HepG2 (cell line): ENCODE measurements around the gene PSMB11. TPM values are rescaled to one million over a fixed set of nuclear protein-coding genes. Genes with fewer than 3 reads are reported as not detected.

Experiments
- ARHGAP35 ChIP-seq: sonication (generic); formaldehyde crosslinking; IDR thresholded peaks from 2 replicates; pipeline ENCODE4 v1.9.0; 2022; ENCODE audit warnings: mild to moderate bottlenecking, inconsistent platforms, moderate library complexity, missing genetic modification reagents, borderline replicate concordance
- ATRX ChIP-seq: sonication (generic); formaldehyde crosslinking; IDR thresholded peaks from 2 replicates; pipeline ENCODE4 v1.4.0; 2020; ENCODE audit warnings: missing genetic modification reagents, borderline replicate concordance
- IRF2 ChIP-seq: IDR thresholded peaks from 2 replicates; pipeline ENCODE4 v1.6.1; 2018; ENCODE audit warnings: missing genetic modification reagents, missing compliant biosample characterization
- KDM1A ChIP-seq: IDR thresholded peaks from 2 replicates; pipeline ENCODE4 v1.6.1; 2016; ENCODE audit warnings: missing compliant biosample characterization
- NPAS2 ChIP-seq: sonication (generic); formaldehyde crosslinking; IDR thresholded peaks from 2 replicates; pipeline ENCODE4 v1.8.0; 2022; ENCODE audit warnings: mild to moderate bottlenecking, missing genetic modification reagents, borderline replicate concordance
- TAF15 ChIP-seq: fragments of 200-400 bp; formaldehyde crosslinking; IDR thresholded peaks from one replicate; pipeline ENCODE4 v1.6.1; 2018; ENCODE audit warnings: mild to moderate bottlenecking, low read depth, low read length; ENCODE audit not compliant: poor library complexity, severe bottlenecking
- TP53 ChIP-seq: sonication (generic); formaldehyde crosslinking; conservative IDR thresholded peaks from 2 replicates; pipeline ENCODE4 v1.4.0; 2020; ENCODE audit warnings: missing genetic modification reagents
- ZBTB8A ChIP-seq: sonication (generic); formaldehyde crosslinking; IDR thresholded peaks from 2 replicates; pipeline ENCODE4 v1.4.0; 2020; ENCODE audit warnings: mild to moderate bottlenecking, low read depth, missing genetic modification reagents, borderline replicate concordance
- ZKSCAN5 ChIP-seq: sonication (generic); formaldehyde crosslinking; IDR thresholded peaks from 2 replicates; pipeline ENCODE4 v1.5.1; 2020; ENCODE audit warnings: mild to moderate bottlenecking, missing genetic modification reagents
- ZMYM3 ChIP-seq: sonication (generic); formaldehyde crosslinking; IDR thresholded peaks from 2 replicates; pipeline ENCODE4 v1.5.1; 2020; ENCODE audit warnings: mild to moderate bottlenecking, missing genetic modification reagents
- ZNF10 ChIP-seq: sonication (generic); formaldehyde crosslinking; IDR thresholded peaks from 2 replicates; pipeline ENCODE4 v1.4.0; 2020; ENCODE audit warnings: mild to moderate bottlenecking, low read depth, missing genetic modification reagents, borderline replicate concordance
- ZNF326 ChIP-seq: sonication (generic); formaldehyde crosslinking; IDR thresholded peaks from 2 replicates; pipeline ENCODE4 v1.4.0; 2020; ENCODE audit warnings: missing genetic modification reagents, borderline replicate concordance
- ZNF709 ChIP-seq: sonication (generic); formaldehyde crosslinking; IDR thresholded peaks from 2 replicates; pipeline ENCODE4 v1.5.0; 2020; ENCODE audit warnings: mild to moderate bottlenecking, missing genetic modification reagents
- polyA plus RNA-seq, 8 experiments: library from polyadenylated mRNA; depleted of rRNA in 3 of 8; stranded (reverse) in 7 of 8; unstranded in 1 of 8; fragments of >200 nt; fragmentation: Illumina TruSeq in 4 of 8; extraction: Trizol in 4 of 8; gene quantifications; 2 replicates each; pipeline versions ENCODE4 v1.2.1 to v1.2.3, GENCODE V29; 2011 to 2016; ENCODE audit warnings: low read depth in 4 of 8, missing spikeins in 1 of 8, mixed read lengths in 1 of 8; ENCODE audit not compliant: insufficient read depth in 1 of 8
- total RNA-seq, 5 experiments: library from RNA; depleted of rRNA; stranded (reverse); fragments of >200 nt; fragmentation: Illumina TruSeq; extraction: Trizol; gene quantifications; 2 replicates each; pipeline ENCODE4 v1.2.3, GENCODE V29; 2016; ENCODE audit warnings: low read depth in 1 of 5
- TF ChIP-seq, protein P1 (sequence below): sonication (generic); formaldehyde crosslinking; IDR thresholded peaks from 2 replicates; pipeline ENCODE4 v1.8.0; 2022; ENCODE audit warnings: mild to moderate bottlenecking, missing genetic modification reagents
- TF ChIP-seq, protein P2 (sequence below): sonication (generic); formaldehyde crosslinking; conservative IDR thresholded peaks from 2 replicates; pipeline ENCODE4 v1.4.0; 2020; ENCODE audit warnings: mild to moderate bottlenecking, missing genetic modification reagents, moderate library complexity
- TF ChIP-seq, protein P3 (sequence below): sonication (generic); formaldehyde crosslinking; IDR thresholded peaks from 2 replicates; pipeline ENCODE4 v1.4.0; 2020; ENCODE audit warnings: mild to moderate bottlenecking, missing genetic modification reagents
- TF ChIP-seq, protein P4 (sequence below): sonication (generic); formaldehyde crosslinking; IDR thresholded peaks from 2 replicates; pipeline ENCODE4 v1.5.0; 2020; ENCODE audit warnings: missing genetic modification reagents
- TF ChIP-seq, protein P5 (sequence below): sonication (generic); formaldehyde crosslinking; IDR thresholded peaks from 2 replicates; pipeline ENCODE4 v1.5.0; 2020; ENCODE audit warnings: mild to moderate bottlenecking, missing genetic modification reagents, moderate library complexity

Gene PSMB11
- total and polyA plus RNA-seq, 2 of the 13 experiments (the other 11 are each of a cell fraction or from before 2014, with no cell fraction given): not detected

DNA sequence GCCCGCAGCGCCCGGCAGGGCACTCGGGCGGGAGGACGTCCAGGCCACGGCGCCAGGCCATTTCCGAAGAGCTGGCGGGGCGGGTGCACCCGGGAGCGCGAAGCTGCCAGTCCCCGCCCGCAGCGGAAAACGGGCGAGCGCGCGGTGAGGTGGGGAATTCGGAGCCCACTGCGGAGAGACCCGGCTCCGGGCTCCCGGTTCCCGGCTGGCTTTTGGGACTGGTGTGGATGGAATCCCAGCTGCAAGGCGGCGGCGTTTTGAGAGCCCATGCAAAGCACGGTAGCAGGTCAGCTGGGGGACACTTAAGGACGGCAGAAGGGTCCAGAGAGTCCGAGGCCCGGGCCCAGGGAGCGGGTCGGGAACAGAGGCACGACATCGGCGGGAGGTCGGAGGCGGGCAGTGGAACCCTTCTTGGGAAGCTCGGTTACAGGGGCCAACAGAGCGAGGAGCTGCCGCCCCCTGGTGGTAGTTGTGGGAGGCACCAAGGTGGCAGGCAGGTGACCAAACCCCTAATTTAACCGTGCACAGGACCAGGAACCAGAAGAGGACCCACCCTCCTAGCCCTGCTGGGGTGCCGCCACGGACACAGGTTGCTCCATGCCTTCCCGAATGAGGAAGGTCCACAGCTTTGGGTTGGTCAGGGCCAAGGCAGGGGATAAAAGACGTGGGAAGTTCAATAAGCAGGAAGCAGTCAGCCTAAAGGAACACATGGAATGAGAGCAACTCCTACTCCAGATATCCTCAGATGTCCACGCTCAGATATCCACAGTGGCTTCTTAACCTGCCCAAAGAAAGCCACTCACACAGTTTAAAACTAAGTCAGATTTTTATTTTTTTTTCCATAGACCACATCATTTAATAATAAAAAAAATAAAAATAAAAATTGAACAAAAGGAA is 16.0 kb downstream of the PSMB11 start (continued):
- TF ChIP-seq, protein P1, sequence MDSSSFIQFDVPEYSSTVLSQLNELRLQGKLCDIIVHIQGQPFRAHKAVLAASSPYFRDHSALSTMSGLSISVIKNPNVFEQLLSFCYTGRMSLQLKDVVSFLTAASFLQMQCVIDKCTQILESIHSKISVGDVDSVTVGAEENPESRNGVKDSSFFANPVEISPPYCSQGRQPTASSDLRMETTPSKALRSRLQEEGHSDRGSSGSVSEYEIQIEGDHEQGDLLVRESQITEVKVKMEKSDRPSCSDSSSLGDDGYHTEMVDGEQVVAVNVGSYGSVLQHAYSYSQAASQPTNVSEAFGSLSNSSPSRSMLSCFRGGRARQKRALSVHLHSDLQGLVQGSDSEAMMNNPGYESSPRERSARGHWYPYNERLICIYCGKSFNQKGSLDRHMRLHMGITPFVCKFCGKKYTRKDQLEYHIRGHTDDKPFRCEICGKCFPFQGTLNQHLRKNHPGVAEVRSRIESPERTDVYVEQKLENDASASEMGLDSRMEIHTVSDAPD: no peak
- TF ChIP-seq ZMYM3 (CRISPR knock-in tag) (peak; percentile 71), KDM1A (CRISPR knock-in tag) (peak; percentile 54; the same call in 1 of the 2 replicates), NPAS2 (CRISPR knock-in tag) (no peak), TAF15 (peak; percentile 99), ZNF10 (no peak), ZKSCAN5 (peak; percentile 76; the same call in 1 of the 2 replicates), TP53 (no peak), ZBTB8A (CRISPR knock-in tag) (0 out of 2 replicates have a peak, but pooled peaks have one; percentile 72), IRF2 (CRISPR knock-in tag) (peak; percentile 92), ARHGAP35 (peak; percentile 87; the same call in 1 of the 2 replicates), ZNF326 (CRISPR knock-in tag) (no peak), ATRX (no peak), ZNF709 (CRISPR knock-in tag) (peak; percentile 67; the same call in 1 of the 2 replicates)
- TF ChIP-seq, protein P2, sequence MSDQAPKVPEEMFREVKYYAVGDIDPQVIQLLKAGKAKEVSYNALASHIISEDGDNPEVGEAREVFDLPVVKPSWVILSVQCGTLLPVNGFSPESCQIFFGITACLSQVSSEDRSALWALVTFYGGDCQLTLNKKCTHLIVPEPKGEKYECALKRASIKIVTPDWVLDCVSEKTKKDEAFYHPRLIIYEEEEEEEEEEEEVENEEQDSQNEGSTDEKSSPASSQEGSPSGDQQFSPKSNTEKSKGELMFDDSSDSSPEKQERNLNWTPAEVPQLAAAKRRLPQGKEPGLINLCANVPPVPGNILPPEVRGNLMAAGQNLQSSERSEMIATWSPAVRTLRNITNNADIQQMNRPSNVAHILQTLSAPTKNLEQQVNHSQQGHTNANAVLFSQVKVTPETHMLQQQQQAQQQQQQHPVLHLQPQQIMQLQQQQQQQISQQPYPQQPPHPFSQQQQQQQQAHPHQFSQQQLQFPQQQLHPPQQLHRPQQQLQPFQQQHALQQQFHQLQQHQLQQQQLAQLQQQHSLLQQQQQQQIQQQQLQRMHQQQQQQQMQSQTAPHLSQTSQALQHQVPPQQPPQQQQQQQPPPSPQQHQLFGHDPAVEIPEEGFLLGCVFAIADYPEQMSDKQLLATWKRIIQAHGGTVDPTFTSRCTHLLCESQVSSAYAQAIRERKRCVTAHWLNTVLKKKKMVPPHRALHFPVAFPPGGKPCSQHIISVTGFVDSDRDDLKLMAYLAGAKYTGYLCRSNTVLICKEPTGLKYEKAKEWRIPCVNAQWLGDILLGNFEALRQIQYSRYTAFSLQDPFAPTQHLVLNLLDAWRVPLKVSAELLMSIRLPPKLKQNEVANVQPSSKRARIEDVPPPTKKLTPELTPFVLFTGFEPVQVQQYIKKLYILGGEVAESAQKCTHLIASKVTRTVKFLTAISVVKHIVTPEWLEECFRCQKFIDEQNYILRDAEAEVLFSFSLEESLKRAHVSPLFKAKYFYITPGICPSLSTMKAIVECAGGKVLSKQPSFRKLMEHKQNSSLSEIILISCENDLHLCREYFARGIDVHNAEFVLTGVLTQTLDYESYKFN (CRISPR knock-in tag): peak; percentile 48
- TF ChIP-seq, protein P3, sequence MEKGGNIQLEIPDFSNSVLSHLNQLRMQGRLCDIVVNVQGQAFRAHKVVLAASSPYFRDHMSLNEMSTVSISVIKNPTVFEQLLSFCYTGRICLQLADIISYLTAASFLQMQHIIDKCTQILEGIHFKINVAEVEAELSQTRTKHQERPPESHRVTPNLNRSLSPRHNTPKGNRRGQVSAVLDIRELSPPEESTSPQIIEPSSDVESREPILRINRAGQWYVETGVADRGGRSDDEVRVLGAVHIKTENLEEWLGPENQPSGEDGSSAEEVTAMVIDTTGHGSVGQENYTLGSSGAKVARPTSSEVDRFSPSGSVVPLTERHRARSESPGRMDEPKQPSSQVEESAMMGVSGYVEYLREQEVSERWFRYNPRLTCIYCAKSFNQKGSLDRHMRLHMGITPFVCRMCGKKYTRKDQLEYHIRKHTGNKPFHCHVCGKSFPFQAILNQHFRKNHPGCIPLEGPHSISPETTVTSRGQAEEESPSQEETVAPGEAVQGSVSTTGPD: 0 out of 2 replicates have a peak, but pooled peaks have one; percentile 34
- TF ChIP-seq, protein P4, sequence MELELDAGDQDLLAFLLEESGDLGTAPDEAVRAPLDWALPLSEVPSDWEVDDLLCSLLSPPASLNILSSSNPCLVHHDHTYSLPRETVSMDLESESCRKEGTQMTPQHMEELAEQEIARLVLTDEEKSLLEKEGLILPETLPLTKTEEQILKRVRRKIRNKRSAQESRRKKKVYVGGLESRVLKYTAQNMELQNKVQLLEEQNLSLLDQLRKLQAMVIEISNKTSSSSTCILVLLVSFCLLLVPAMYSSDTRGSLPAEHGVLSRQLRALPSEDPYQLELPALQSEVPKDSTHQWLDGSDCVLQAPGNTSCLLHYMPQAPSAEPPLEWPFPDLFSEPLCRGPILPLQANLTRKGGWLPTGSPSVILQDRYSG: no peak
- TF ChIP-seq, protein P5, sequence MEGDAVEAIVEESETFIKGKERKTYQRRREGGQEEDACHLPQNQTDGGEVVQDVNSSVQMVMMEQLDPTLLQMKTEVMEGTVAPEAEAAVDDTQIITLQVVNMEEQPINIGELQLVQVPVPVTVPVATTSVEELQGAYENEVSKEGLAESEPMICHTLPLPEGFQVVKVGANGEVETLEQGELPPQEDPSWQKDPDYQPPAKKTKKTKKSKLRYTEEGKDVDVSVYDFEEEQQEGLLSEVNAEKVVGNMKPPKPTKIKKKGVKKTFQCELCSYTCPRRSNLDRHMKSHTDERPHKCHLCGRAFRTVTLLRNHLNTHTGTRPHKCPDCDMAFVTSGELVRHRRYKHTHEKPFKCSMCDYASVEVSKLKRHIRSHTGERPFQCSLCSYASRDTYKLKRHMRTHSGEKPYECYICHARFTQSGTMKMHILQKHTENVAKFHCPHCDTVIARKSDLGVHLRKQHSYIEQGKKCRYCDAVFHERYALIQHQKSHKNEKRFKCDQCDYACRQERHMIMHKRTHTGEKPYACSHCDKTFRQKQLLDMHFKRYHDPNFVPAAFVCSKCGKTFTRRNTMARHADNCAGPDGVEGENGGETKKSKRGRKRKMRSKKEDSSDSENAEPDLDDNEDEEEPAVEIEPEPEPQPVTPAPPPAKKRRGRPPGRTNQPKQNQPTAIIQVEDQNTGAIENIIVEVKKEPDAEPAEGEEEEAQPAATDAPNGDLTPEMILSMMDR (CRISPR knock-in tag): peak; percentile 100
